Tibial nerve (tissue), 3 donors: Measurements from ENCODE around the gene VSIG10.

Experiments
- POLR2A ChIP-seq, 2 donors: fragments of 450-650 bp; IDR thresholded peaks; one replicate each; pipeline ENCODE4 v1.6.1; 2017; ENCODE audit warnings: antibody characterized with exemption in 2 of 2, mild to moderate bottlenecking in 2 of 2, moderate library complexity in 2 of 2
- TF ChIP-seq, protein P1 (sequence below), 5 experiments: fragments of 200-600 bp in 3 of 5; fragments of 450-650 bp in 2 of 5; sonication (generic) in 3 of 5; IDR thresholded peaks; one replicate each; pipeline ENCODE4 v1.5.1; 2016 to 2019; ENCODE audit warnings: antibody characterized with exemption in 5 of 5, mild to moderate bottlenecking in 3 of 5, moderate library complexity in 2 of 5

GRCh38 chr12:118150625-118151024 lies 46.8 kb upstream of the VSIG10 start:
- TF ChIP-seq POLR2A (IDR thresholded peaks at IDR 0.05) = no peak
- TF ChIP-seq, protein P1, sequence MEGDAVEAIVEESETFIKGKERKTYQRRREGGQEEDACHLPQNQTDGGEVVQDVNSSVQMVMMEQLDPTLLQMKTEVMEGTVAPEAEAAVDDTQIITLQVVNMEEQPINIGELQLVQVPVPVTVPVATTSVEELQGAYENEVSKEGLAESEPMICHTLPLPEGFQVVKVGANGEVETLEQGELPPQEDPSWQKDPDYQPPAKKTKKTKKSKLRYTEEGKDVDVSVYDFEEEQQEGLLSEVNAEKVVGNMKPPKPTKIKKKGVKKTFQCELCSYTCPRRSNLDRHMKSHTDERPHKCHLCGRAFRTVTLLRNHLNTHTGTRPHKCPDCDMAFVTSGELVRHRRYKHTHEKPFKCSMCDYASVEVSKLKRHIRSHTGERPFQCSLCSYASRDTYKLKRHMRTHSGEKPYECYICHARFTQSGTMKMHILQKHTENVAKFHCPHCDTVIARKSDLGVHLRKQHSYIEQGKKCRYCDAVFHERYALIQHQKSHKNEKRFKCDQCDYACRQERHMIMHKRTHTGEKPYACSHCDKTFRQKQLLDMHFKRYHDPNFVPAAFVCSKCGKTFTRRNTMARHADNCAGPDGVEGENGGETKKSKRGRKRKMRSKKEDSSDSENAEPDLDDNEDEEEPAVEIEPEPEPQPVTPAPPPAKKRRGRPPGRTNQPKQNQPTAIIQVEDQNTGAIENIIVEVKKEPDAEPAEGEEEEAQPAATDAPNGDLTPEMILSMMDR (IDR thresholded peaks at IDR 0.05) = no peak
